ENCODE data around the gene RBBP7. TPM values are rescaled to one million over a fixed set of nuclear protein-coding genes. Genes with fewer than 3 reads are reported as not detected.

The RBBP7 gene
- total RNA-seq, 1 donor from 2014 or later, result 63.4 TPM

GRCh38 chrX:16839852-16840460 lies 30.2 kb downstream of the RBBP7 start:
- no peak overlapping the region for H3K27ac ChIP-seq
- ATAC-seq, result no peak
- no peaks in the 10 kb centered on the region for H3K27me3 ChIP-seq
- TF ChIP-seq CTCF (IDR thresholded peaks at IDR 0.05), result no peak
- no peaks in the 10 kb centered on the region for H3K4me1 ChIP-seq
- peaks cover 16% of the 10 kb centered on the region for H3K36me3 ChIP-seq
- DNase-seq, result no peak
- no peaks in the 10 kb centered on the region for H3K9me3 ChIP-seq
- intact Hi-C loops (cut with DNase I), result no loop called here
- H3K4me3 ChIP-seq, result no peak overlapping the region

GRCh38 chrX:16839219-16839851 lies 30.8 kb downstream of the RBBP7 start:
- no peak for TF ChIP-seq CTCF (IDR thresholded peaks at IDR 0.05)
- Histone ChIP-seq H3K27ac (no peak overlapping the region), H3K9me3 (no peaks in the 10 kb centered on the region), H3K4me1 (no peaks in the 10 kb centered on the region), H3K36me3 (peaks cover 15% of the 10 kb centered on the region), H3K27me3 (no peaks in the 10 kb centered on the region), H3K4me3 (no peak overlapping the region)
- no peak for DNase-seq
- intact Hi-C loops (cut with DNase I), result no loop called here
- no peak for ATAC-seq

GRCh38 chrX:16838202-16839066 lies 31.7 kb downstream of the RBBP7 start:
- intact Hi-C loops (cut with DNase I), result no loop called here
- peaks cover 12% of the 10 kb centered on the region for H3K36me3 ChIP-seq
- H3K4me3 ChIP-seq, result no peak overlapping the region
- no peaks in the 10 kb centered on the region for H3K4me1 ChIP-seq
- H3K9me3 ChIP-seq, result no peaks in the 10 kb centered on the region
- DNase-seq, result no peak
- no peak overlapping the region for H3K27ac ChIP-seq
- ATAC-seq, result no peak
- no peak for TF ChIP-seq CTCF (IDR thresholded peaks at IDR 0.05)
- no peaks in the 10 kb centered on the region for H3K27me3 ChIP-seq

GRCh38 chrX:16836371-16836770 lies 33.8 kb downstream of the RBBP7 start:
- intact Hi-C loops (cut with DNase I), result no loop called here
- Histone ChIP-seq H3K27ac (no peak overlapping the region), H3K9me3 (no peaks in the 10 kb centered on the region), H3K36me3 (peaks cover 24% of the 10 kb centered on the region), H3K27me3 (no peaks in the 10 kb centered on the region), H3K4me1 (no peaks in the 10 kb centered on the region), H3K4me3 (no peak overlapping the region)
- peak; percentile 23 for TF ChIP-seq CTCF (IDR thresholded peaks at IDR 0.05)
- DNase-seq, result no peak
- ATAC-seq, result peak; percentile 73

- Histone ChIP-seq H3K27ac (no peak overlapping the region), H3K27me3 (no peaks in the 10 kb centered on the region), H3K4me1 (no peaks in the 10 kb centered on the region), H3K4me3 (no peak overlapping the region), H3K9me3 (no peaks in the 10 kb centered on the region), H3K36me3 (peaks cover 24% of the 10 kb centered on the region)
- intact Hi-C loops (cut with DNase I), result no loop called here
- DNase-seq, result no peak
- no peak for ATAC-seq
- TF ChIP-seq CTCF (IDR thresholded peaks at IDR 0.05), result no peak
Observed at GRCh38 chrX:16834806-16835205, 35.4 kb downstream of the RBBP7 start.

Measured in upper lobe of right lung (tissue), 1 donor.